ENCODE data around the gene HTT-AS. TPM values are rescaled to one million over a fixed set of nuclear protein-coding genes. Genes with fewer than 3 reads are reported as not detected.

The HTT-AS gene
- total and polyA plus RNA-seq, 2 experiments from 2014 or later = not detected

- WGBS (ENCODE audit: low lambda C conversion rate, missing lambda C conversion rate) = 85% methylated on average over 6 of the region's 6 CpGs
- H4K20me1 ChIP-seq (ENCODE audit: insufficient read depth, poor library complexity, severe bottlenecking) = no peaks in the 10 kb centered on the region
- H3K9me2 ChIP-seq (replicated peaks; ENCODE audit: insufficient read depth) = no peaks in the 10 kb centered on the region
- H3K4me1 ChIP-seq (ENCODE audit: insufficient read depth) = no peaks in the 10 kb centered on the region
- no peaks in the 10 kb centered on the region for H3K36me3 ChIP-seq (replicated peaks; ENCODE audit: insufficient read depth, low read depth)
- H3K4me2 ChIP-seq = no peak overlapping the region
- H3K4me3 ChIP-seq = no peak overlapping the region
- H3K27ac ChIP-seq = no peak overlapping the region
- TF ChIP-seq, protein P1, sequence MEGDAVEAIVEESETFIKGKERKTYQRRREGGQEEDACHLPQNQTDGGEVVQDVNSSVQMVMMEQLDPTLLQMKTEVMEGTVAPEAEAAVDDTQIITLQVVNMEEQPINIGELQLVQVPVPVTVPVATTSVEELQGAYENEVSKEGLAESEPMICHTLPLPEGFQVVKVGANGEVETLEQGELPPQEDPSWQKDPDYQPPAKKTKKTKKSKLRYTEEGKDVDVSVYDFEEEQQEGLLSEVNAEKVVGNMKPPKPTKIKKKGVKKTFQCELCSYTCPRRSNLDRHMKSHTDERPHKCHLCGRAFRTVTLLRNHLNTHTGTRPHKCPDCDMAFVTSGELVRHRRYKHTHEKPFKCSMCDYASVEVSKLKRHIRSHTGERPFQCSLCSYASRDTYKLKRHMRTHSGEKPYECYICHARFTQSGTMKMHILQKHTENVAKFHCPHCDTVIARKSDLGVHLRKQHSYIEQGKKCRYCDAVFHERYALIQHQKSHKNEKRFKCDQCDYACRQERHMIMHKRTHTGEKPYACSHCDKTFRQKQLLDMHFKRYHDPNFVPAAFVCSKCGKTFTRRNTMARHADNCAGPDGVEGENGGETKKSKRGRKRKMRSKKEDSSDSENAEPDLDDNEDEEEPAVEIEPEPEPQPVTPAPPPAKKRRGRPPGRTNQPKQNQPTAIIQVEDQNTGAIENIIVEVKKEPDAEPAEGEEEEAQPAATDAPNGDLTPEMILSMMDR (IDR thresholded peaks at IDR 0.05; ENCODE audit: poor library complexity) = no peak
- TF ChIP-seq EZH2 (IDR thresholded peaks at IDR 0.05; ENCODE audit: borderline replicate concordance) = no peak
- TF ChIP-seq EZH2phosphoT487 (IDR thresholded peaks at IDR 0.05; ENCODE audit: low read depth, severe bottlenecking, unreplicated experiment) = no peak
- no peak overlapping the region for H2AFZ ChIP-seq
- H3K27me3 ChIP-seq = no peaks in the 10 kb centered on the region
- no peaks in the 10 kb centered on the region for H3K9me3 ChIP-seq (ENCODE audit: low read depth)
- no peaks in the 10 kb centered on the region for H3K79me2 ChIP-seq
- no peak for DNase-seq (ENCODE audit: low spot score)
These were observed 36.3 kb downstream of the HTT-AS start for GRCh38 chr4:3037957-3038461.

GRCh38 chr4:3036131-3036952, 38.0 kb downstream of the HTT-AS start:
- Histone ChIP-seq H3K4me2 (no peak overlapping the region), H3K9me2 (replicated peaks; ENCODE audit: insufficient read depth) (no peaks in the 10 kb centered on the region), H2AFZ (no peak overlapping the region)

DNA sequence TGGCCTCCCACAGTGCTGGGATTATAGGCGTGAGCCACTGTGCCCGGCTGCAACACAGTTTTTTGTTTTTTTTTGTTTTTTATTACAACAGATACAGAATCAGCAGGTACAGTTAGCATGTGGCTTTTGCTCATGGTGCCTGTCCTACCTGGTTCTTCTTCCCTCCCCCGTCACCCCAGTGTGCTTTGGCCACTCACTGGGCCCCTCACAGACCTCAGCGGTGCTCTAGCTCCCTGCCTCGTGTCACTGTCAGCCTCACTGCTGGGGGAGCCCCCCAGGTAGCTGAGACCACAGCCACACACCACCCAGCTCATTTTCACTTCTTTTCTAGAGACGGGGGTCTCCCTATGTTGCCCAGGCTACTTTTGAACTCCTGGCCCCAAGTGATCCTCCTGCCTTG, 38.7 kb downstream of the HTT-AS start:
- Histone ChIP-seq H3K4me3 (no peak overlapping the region), H3K27ac (no peak overlapping the region), H3K27me3 (no peaks in the 10 kb centered on the region), H3K4me1 (ENCODE audit: insufficient read depth) (no peaks in the 10 kb centered on the region), H4K20me1 (ENCODE audit: insufficient read depth, poor library complexity, severe bottlenecking) (no peaks in the 10 kb centered on the region), H3K4me2 (no peak overlapping the region), H3K9me2 (replicated peaks; ENCODE audit: insufficient read depth) (no peaks in the 10 kb centered on the region), H2AFZ (no peak overlapping the region), H3K9me3 (ENCODE audit: low read depth) (no peaks in the 10 kb centered on the region), H3K79me2 (no peaks in the 10 kb centered on the region), H3K36me3 (replicated peaks; ENCODE audit: insufficient read depth, low read depth) (no peaks in the 10 kb centered on the region)
- WGBS (ENCODE audit: low lambda C conversion rate, missing lambda C conversion rate) = 86% methylated on average over 6 of the region's 6 CpGs
- TF ChIP-seq EZH2 (IDR thresholded peaks at IDR 0.05; ENCODE audit: borderline replicate concordance) (no peak), EZH2phosphoT487 (IDR thresholded peaks at IDR 0.05; ENCODE audit: low read depth, severe bottlenecking, unreplicated experiment) (no peak)
- TF ChIP-seq, protein P1 (IDR thresholded peaks at IDR 0.05; ENCODE audit: poor library complexity) = no peak
- DNase-seq (ENCODE audit: low spot score) = no peak

More at GRCh38 chr4:3036131-3036952, 38.0 kb downstream of the HTT-AS start:
- 93% methylated on average over 21 of the region's 21 CpGs for WGBS (ENCODE audit: low lambda C conversion rate, missing lambda C conversion rate)
- H4K20me1 ChIP-seq (ENCODE audit: insufficient read depth, poor library complexity, severe bottlenecking) = no peaks in the 10 kb centered on the region
- TF ChIP-seq, protein P1 (IDR thresholded peaks at IDR 0.05; ENCODE audit: poor library complexity) = no peak
- no peak for TF ChIP-seq EZH2 (IDR thresholded peaks at IDR 0.05; ENCODE audit: borderline replicate concordance)
- TF ChIP-seq EZH2phosphoT487 (IDR thresholded peaks at IDR 0.05; ENCODE audit: low read depth, severe bottlenecking, unreplicated experiment) = no peak
- no peaks in the 10 kb centered on the region for H3K36me3 ChIP-seq (replicated peaks; ENCODE audit: insufficient read depth, low read depth)
- DNase-seq (ENCODE audit: low spot score) = no peak
- H3K4me3 ChIP-seq = no peak overlapping the region
- H3K27ac ChIP-seq = no peak overlapping the region
- H3K27me3 ChIP-seq = no peaks in the 10 kb centered on the region
- H3K4me1 ChIP-seq (ENCODE audit: insufficient read depth) = no peaks in the 10 kb centered on the region
- H3K79me2 ChIP-seq = no peaks in the 10 kb centered on the region
- no peaks in the 10 kb centered on the region for H3K9me3 ChIP-seq (ENCODE audit: low read depth)

All from hepatocyte (in vitro differentiated cells).